GM12891 (cell line): ENCODE measurements around the gene OAF.

Experiments used
- DNase-seq: peaks from one replicate; pipeline ENCODE4 v3.0.0; 2011; ENCODE audit warnings: low spot score; ENCODE audit not compliant: insufficient read length
- FAIRE-seq: peaks from 2 replicates; lab custom pipeline; 2011; peaks lifted over from hg19 to GRCh38; lab: Jason Lieb, UNC
- PAX5 ChIP-seq: IDR thresholded peaks from 2 replicates; pipeline ENCODE4 v1.6.1; 2011; ENCODE audit warnings: low read length, moderate library complexity, mild to moderate bottlenecking; ENCODE audit not compliant: insufficient read depth, severe bottlenecking
- POLR2A ChIP-seq: IDR thresholded peaks from 2 replicates; pipeline ENCODE4 v1.6.1; 2011; ENCODE audit warnings: low read depth, low read length, control low read depth
- POLR2AphosphoS5 ChIP-seq: IDR thresholded peaks from 2 replicates; pipeline ENCODE4 v1.6.1; 2011; ENCODE audit warnings: low read depth, low read length, control low read depth
- POU2F2 ChIP-seq: IDR thresholded peaks from 2 replicates; pipeline ENCODE4 v1.6.1; 2011; ENCODE audit warnings: low read depth, mild to moderate bottlenecking, control low read depth, low read length, moderate library complexity
- SPI1 ChIP-seq: IDR thresholded peaks from 2 replicates; pipeline ENCODE4 v1.6.1; 2011; ENCODE audit warnings: low read depth, low read length, control low read depth
- TAF1 ChIP-seq: IDR thresholded peaks from 2 replicates; pipeline ENCODE4 v1.6.1; 2011; ENCODE audit warnings: low read depth, low read length, control low read depth

OAF gene

GRCh38 chr11:120219232-120219937 lies 8.6 kb downstream of the OAF start:
- DNase-seq (no peak), FAIRE-seq (no peak)
- TF ChIP-seq POLR2A (no peak), POU2F2 (no peak), TAF1 (no peak), POLR2AphosphoS5 (no peak), PAX5 (no peak)

GRCh38 chr11:120219938-120220746 lies 9.3 kb downstream of the OAF start:
- DNase-seq: no peak
- FAIRE-seq: no peak
- no peak for TF ChIP-seq POU2F2
- no peak for TF ChIP-seq POLR2A
- no peak for TF ChIP-seq POLR2AphosphoS5
- TF ChIP-seq TAF1: no peak

GRCh38 chr11:120220747-120221037 lies 9.9 kb downstream of the OAF start:
- FAIRE-seq: no peak
- no peak for TF ChIP-seq SPI1
- no peak for TF ChIP-seq PAX5
- TF ChIP-seq POU2F2: no peak
- no peak for TF ChIP-seq POLR2A
- TF ChIP-seq POLR2AphosphoS5: no peak
- TF ChIP-seq TAF1: no peak
- no peak for DNase-seq

- DNase-seq (no peak), FAIRE-seq (no peak)
- TF ChIP-seq POU2F2 (no peak), PAX5 (no peak), POLR2AphosphoS5 (no peak), SPI1 (no peak), POLR2A (no peak), TAF1 (no peak)
Measured at GRCh38 chr11:120221115-120221752, 10.4 kb downstream of the OAF start.

- FAIRE-seq (no peak), DNase-seq (no peak)
- TF ChIP-seq PAX5: no peak
- no peak for TF ChIP-seq TAF1
- TF ChIP-seq POU2F2: no peak
- TF ChIP-seq POLR2AphosphoS5: no peak
- TF ChIP-seq SPI1: no peak
- no peak for TF ChIP-seq POLR2A
Measured at GRCh38 chr11:120222916-120223315, 12.1 kb downstream of the OAF start.

- TF ChIP-seq SPI1 (no peak), POU2F2 (no peak), TAF1 (no peak), POLR2A (no peak), POLR2AphosphoS5 (no peak), PAX5 (no peak)
- DNase-seq (no peak), FAIRE-seq (no peak)
Measured at GRCh38 chr11:120223793-120224192, 13.0 kb downstream of the OAF start.

GRCh38 chr11:120224361-120224760 lies 13.5 kb downstream of the OAF start:
- TF ChIP-seq PAX5 (no peak), POU2F2 (no peak), POLR2AphosphoS5 (no peak), TAF1 (no peak), POLR2A (no peak), SPI1 (no peak)
- DNase-seq: no peak
- FAIRE-seq: no peak

- FAIRE-seq (no peak), DNase-seq (no peak)
- TF ChIP-seq PAX5: no peak
- peak; percentile 85 for TF ChIP-seq SPI1
Measured at GRCh38 chr11:120224972-120225909, 14.4 kb downstream of the OAF start.

- TF ChIP-seq POLR2AphosphoS5: no peak
- no peak for TF ChIP-seq SPI1
- TF ChIP-seq POU2F2: no peak
- no peak for TF ChIP-seq TAF1
- no peak for TF ChIP-seq POLR2A
- no peak for TF ChIP-seq PAX5
- FAIRE-seq (no peak), DNase-seq (no peak)
Measured at GRCh38 chr11:120226242-120226641, 15.4 kb downstream of the OAF start.
